Endothelial cell of umbilical vein (primary cell): ENCODE results near the gene DCAF6. TPM values are rescaled to one million over a fixed set of nuclear protein-coding genes. Genes with fewer than 3 reads are reported as not detected.

Experiments used
- BruUV-seq: library from RNA; stranded (reverse); fragments of 400-500 nt; replicated peaks from 2 replicates; lab custom pipeline; 2021; lab: Mats Ljungman, UMichigan
- CTCF ChIA-PET: fragments of 300-600, 350-600 bp; sonication (Branson Sonifier 250); formaldehyde crosslinking; loops from one replicate; lab custom pipeline; 2021; ENCODE audit warnings: antibody characterized with exemption, inconsistent platforms; lab: Charles Lee
- POLR2A ChIA-PET: fragments of 300-600, 350-600 bp; sonication (Branson Sonifier 250); formaldehyde crosslinking; loops from one replicate; lab custom pipeline; 2021; ENCODE audit warnings: antibody characterized with exemption, inconsistent platforms; lab: Charles Lee
- DNase-seq: peaks from one replicate; pipeline ENCODE4 v3.0.0-alpha.2; 2011; ENCODE audit warnings: low read depth, low spot score
- FAIRE-seq: peaks from 2 replicates; lab custom pipeline; 2011; peaks lifted over from hg19 to GRCh38; lab: Jason Lieb, UNC
- H2AFZ ChIP-seq: 2 replicates; pipeline ENCODE4 v1.6.0; 2012; ENCODE audit warnings: low read depth, low read length, control low read depth, inconsistent platforms
- H3K27ac ChIP-seq: 2 replicates; pipeline ENCODE4 v1.5.1; 2011; ENCODE audit warnings: low read depth, mild to moderate bottlenecking, control low read depth, low read length, moderate library complexity; ENCODE audit not compliant: insufficient read depth
- H3K27me3 ChIP-seq, 2 experiments: 2 replicates each; pipeline versions ENCODE4 v1.6.0 to v1.6.1; 2011; ENCODE audit warnings: low read length in 2 of 2, mixed read lengths in 1 of 2; ENCODE audit not compliant: control insufficient read depth in 2 of 2, insufficient read depth in 2 of 2
- H3K36me3 ChIP-seq, 2 experiments: 2 replicates in 1 of 2; 3 replicates in 1 of 2; pipeline ENCODE4 v1.5.1; 2011; ENCODE audit warnings: low read length in 2 of 2, mild to moderate bottlenecking in 1 of 2, moderate library complexity in 1 of 2; ENCODE audit not compliant: control insufficient read depth in 2 of 2, insufficient read depth in 2 of 2; ENCODE audit errors: extremely low read depth in 1 of 2
- H3K4me1 ChIP-seq: 3 replicates; pipeline ENCODE4 v1.5.1; 2011; ENCODE audit warnings: mild to moderate bottlenecking, low read length; ENCODE audit not compliant: control insufficient read depth, insufficient read depth; ENCODE audit errors: extremely low read depth
- H3K4me2 ChIP-seq: 2 replicates; pipeline ENCODE4 v1.6.1; 2011; ENCODE audit warnings: low read length, control low read depth, mixed read lengths; ENCODE audit not compliant: insufficient read depth
- H3K4me3 ChIP-seq, 3 experiments: fragments of 200-600 bp in 1 of 3; sonication (generic), shearing (Covaris generic) in 1 of 3; replicated peaks in 1 of 3; 2 replicates each; pipeline ENCODE4 v1.5.1; 2011 to 2016; ENCODE audit warnings: control low read depth in 3 of 3, low read length in 3 of 3, mild to moderate bottlenecking in 2 of 3, inconsistent platforms in 1 of 3, low read depth in 1 of 3, moderate library complexity in 1 of 3; ENCODE audit not compliant: insufficient read depth in 1 of 3
- H3K79me2 ChIP-seq: 2 replicates; pipeline ENCODE4 v1.6.0; 2012; ENCODE audit warnings: low read length, inconsistent platforms; ENCODE audit not compliant: control insufficient read depth, insufficient read depth
- H3K9ac ChIP-seq: replicated peaks from 2 replicates; pipeline ENCODE3; 2011; ENCODE audit warnings: low read length, control low read depth; ENCODE audit not compliant: insufficient read depth; ENCODE audit errors: extremely low read depth
- H3K9me1 ChIP-seq: replicated peaks from 3 replicates; pipeline ENCODE4 v1.6.0; 2011; ENCODE audit warnings: mild to moderate bottlenecking, low read length; ENCODE audit not compliant: control insufficient read depth, insufficient read depth; ENCODE audit errors: extremely low read depth
- H3K9me3 ChIP-seq: replicated peaks from 2 replicates; pipeline ENCODE4 v1.5.1; 2012; ENCODE audit warnings: low read length, inconsistent platforms; ENCODE audit not compliant: control insufficient read depth, insufficient read depth
- H4K20me1 ChIP-seq: replicated peaks from 2 replicates; pipeline ENCODE3; 2011; ENCODE audit warnings: mild to moderate bottlenecking, low read length; ENCODE audit not compliant: control insufficient read depth, insufficient read depth; ENCODE audit errors: extremely low read depth
- EZH2 ChIP-seq: IDR thresholded peaks from 2 replicates; pipeline ENCODE4 v1.6.1; 2012; ENCODE audit warnings: borderline replicate concordance, low read depth, mild to moderate bottlenecking, moderate library complexity, low read length, inconsistent platforms; ENCODE audit not compliant: severe bottlenecking
- FOS ChIP-seq: IDR thresholded peaks from 2 replicates; pipeline ENCODE4 v1.6.1; 2011; ENCODE audit warnings: mild to moderate bottlenecking, low read length, moderate library complexity, borderline replicate concordance; ENCODE audit not compliant: insufficient read depth
- GATA2 ChIP-seq: IDR thresholded peaks from 2 replicates; pipeline ENCODE4 v1.7.0; 2011; ENCODE audit warnings: low read depth, mild to moderate bottlenecking, moderate library complexity, mixed read lengths, low read length; ENCODE audit not compliant: insufficient read length, insufficient read depth
- MAX ChIP-seq: IDR thresholded peaks from 2 replicates; pipeline ENCODE4 v1.6.1; 2011; ENCODE audit not compliant: insufficient read depth, insufficient read length
- POLR2A ChIP-seq: IDR thresholded peaks from 2 replicates; pipeline ENCODE4 v1.6.1; 2012; ENCODE audit warnings: low read depth, mild to moderate bottlenecking, control low read depth, low read length
- dilution Hi-C: fragments of 300-500 bp; cut with MboI; formaldehyde crosslinking; loops from one replicate; pipeline ENCODE4 v1.15.0; 2019; ENCODE audit warnings: low sequenced_read_pairs; ENCODE audit not compliant: extremely low pct_ligation_motif_present
- intact Hi-C: fragments of 100-400 bp; cut with micrococcal nuclease; formaldehyde crosslinking; loops from one replicate; pipeline ENCODE4 v1.10.0; 2022
- polyA plus RNA-seq, 4 experiments: library from polyadenylated mRNA; depleted of rRNA in 3 of 4; stranded (reverse) in 3 of 4; unstranded in 1 of 4; fragments of >200 nt; gene quantifications; 2 replicates each; pipeline versions ENCODE4 v1.2.1 to v1.2.3, GENCODE V29; 2011 to 2012; ENCODE audit warnings: missing spikeins in 1 of 4
- total RNA-seq: library from RNA; stranded (reverse); gene quantifications from 2 replicates; pipeline ENCODE4 v1.2.3, GENCODE V29; 2021
- TF ChIP-seq, protein P1 (sequence below), 2 donors: IDR thresholded peaks; 1 replicate in 1 of 2; 2 replicates in 1 of 2; pipeline ENCODE4 v1.5.1; 2011; ENCODE audit warnings: low read length in 2 of 2, mild to moderate bottlenecking in 2 of 2, moderate library complexity in 2 of 2, control low read depth in 1 of 2, inconsistent platforms in 1 of 2, low read depth in 1 of 2; ENCODE audit not compliant: insufficient read depth in 1 of 2; ENCODE audit errors: extremely low read depth in 1 of 2

The DCAF6 gene
- total and polyA plus RNA-seq, 2 donors (not counting 3 experiments of a cell fraction or from before 2014, with no cell fraction given): 28.6 to 39.4 TPM

DNA sequence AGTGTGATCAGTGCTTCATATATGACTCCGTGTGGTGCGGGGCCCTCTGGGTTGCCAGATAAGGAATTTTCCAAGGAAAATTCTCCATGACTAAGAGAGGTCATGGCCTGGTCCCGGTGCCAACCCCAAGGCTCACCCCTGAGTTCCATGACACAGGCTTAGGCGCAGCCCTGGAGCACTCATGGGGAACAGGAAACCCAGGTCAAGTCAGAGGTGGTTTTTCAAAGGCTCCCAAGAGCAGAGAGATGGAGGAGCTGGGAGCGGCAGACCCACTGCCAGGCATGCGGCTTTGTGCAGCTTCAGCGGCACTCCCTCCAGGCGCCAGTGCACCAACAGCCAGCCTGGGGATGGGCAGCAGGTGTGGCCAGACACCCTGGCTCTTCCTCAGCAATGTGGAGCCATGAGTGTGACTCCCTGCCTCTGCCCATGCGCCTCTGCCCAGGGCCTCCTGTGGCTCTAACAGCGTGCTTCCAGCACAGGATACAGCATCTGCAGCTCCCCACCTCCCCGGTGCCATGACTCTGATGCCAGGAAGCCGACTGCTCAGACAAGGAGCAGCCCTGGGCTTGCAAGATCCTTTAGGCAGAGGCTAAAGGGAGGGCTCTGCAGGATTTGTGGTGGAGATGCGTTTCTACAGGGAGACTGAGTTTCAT, 153.0 kb downstream of the DCAF6 start:
- TF ChIP-seq FOS (no peak), GATA2 (no peak), EZH2 (no peak), MAX (no peak), POLR2A (no peak)
- TF ChIP-seq, protein P1, sequence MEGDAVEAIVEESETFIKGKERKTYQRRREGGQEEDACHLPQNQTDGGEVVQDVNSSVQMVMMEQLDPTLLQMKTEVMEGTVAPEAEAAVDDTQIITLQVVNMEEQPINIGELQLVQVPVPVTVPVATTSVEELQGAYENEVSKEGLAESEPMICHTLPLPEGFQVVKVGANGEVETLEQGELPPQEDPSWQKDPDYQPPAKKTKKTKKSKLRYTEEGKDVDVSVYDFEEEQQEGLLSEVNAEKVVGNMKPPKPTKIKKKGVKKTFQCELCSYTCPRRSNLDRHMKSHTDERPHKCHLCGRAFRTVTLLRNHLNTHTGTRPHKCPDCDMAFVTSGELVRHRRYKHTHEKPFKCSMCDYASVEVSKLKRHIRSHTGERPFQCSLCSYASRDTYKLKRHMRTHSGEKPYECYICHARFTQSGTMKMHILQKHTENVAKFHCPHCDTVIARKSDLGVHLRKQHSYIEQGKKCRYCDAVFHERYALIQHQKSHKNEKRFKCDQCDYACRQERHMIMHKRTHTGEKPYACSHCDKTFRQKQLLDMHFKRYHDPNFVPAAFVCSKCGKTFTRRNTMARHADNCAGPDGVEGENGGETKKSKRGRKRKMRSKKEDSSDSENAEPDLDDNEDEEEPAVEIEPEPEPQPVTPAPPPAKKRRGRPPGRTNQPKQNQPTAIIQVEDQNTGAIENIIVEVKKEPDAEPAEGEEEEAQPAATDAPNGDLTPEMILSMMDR (IDR thresholded peaks at IDR 0.05; ENCODE audit: extremely low read depth in 1 of 2, insufficient read depth in 1 of 2, low read depth in 1 of 2, low read length in 2 of 2): no peak
- peaks cover 0 to 8% of the 10 kb centered on the region in 2 experiments for H3K36me3 ChIP-seq
- no peak overlapping the region for H3K27ac ChIP-seq
- no peaks in the 10 kb centered on the region for H4K20me1 ChIP-seq
- no TSS peak for BruUV-seq
- no peaks in the 10 kb centered on the region for H3K9me1 ChIP-seq
- no peak overlapping the region for H3K4me3 ChIP-seq
- POLR2A ChIA-PET: no interaction called here
- H3K79me2 ChIP-seq: no peaks in the 10 kb centered on the region
- no peak overlapping the region for H2AFZ ChIP-seq
- CTCF ChIA-PET: interaction anchor here (1.2 kb wide), 1 partner anchor 56 kb away, joined by 4 read pairs; no protein-coding TSS in a partner anchor
- dilution Hi-C loops (no loop called here), intact Hi-C loops (loop anchor here (5.0 kb wide), 1 partner anchor 138 kb away; the partner anchor contains the start of gene SFT2D2)
- H3K9me3 ChIP-seq: no peaks in the 10 kb centered on the region
- H3K27me3 ChIP-seq: no peaks in the 10 kb centered on the region
- DNase-seq (peak; percentile 15), FAIRE-seq (no peak)
- no peak overlapping the region for H3K4me2 ChIP-seq
- H3K9ac ChIP-seq: no peak overlapping the region
- H3K4me1 ChIP-seq: no peaks in the 10 kb centered on the region
